K562 (cell line): Measurements from ENCODE around the gene PTP4A2. TPM values are rescaled to one million over a fixed set of nuclear protein-coding genes. Genes with fewer than 3 reads are reported as not detected.

Experiments used
- ATAC-seq: fragments of 200-7000 bp; cut with Tn5 transposase; 3 replicates; pipeline ENCODE4 v1.9.1; 2020; ENCODE audit warnings: moderate library complexity
- BruUV-seq: library from RNA; stranded (reverse); fragments of 400-500 nt; replicated peaks from 2 replicates; lab custom pipeline; 2021; lab: Mats Ljungman, UMichigan
- CTCF ChIA-PET: fragments of 300-600 bp; formaldehyde crosslinking; extraction: SDS; loops from one replicate; lab custom pipeline; 2021; ENCODE audit warnings: low intra/inter-chr PET ratio; lab: Yijun Ruan, JAX
- POLR2A ChIA-PET: fragments of 300-600, 350-650 bp; sonication (Branson Sonifier 250); formaldehyde crosslinking; extraction: SDS; loops from one replicate; lab custom pipeline; 2021; ENCODE audit warnings: antibody characterized with exemption, inconsistent platforms; lab: Yijun Ruan, JAX
- DNase-seq, 4 experiments: peaks; one replicate each; pipeline versions ENCODE4 v3.0.0 to v3.0.0-alpha.2; 2011 to 2018; ENCODE audit warnings: low spot score in 3 of 4, mixed read lengths in 3 of 4; ENCODE audit errors: extremely low read depth in 1 of 4
- FAIRE-seq: peaks from 2 replicates; lab custom pipeline; 2011; peaks lifted over from hg19 to GRCh38; lab: Jason Lieb, UNC
- H2AFZ ChIP-seq: 2 replicates; pipeline ENCODE4 v1.6.0; 2011; ENCODE audit warnings: low read depth, low read length, control low read depth, inconsistent platforms
- H3K27ac ChIP-seq: fragments of 200-600 bp; 3 replicates; pipeline ENCODE4 v1.8.0; 2011; ENCODE audit warnings: low read depth, mild to moderate bottlenecking, control low read depth, inconsistent platforms, low read length, moderate library complexity, mixed read lengths; ENCODE audit errors: extremely low read depth
- H3K27me3 ChIP-seq, 2 experiments: fragments of 300-600 bp in 1 of 2; 2 replicates in 1 of 2; 3 replicates in 1 of 2; pipeline versions ENCODE4 v1.6.0 to v1.8.0; 2011; ENCODE audit warnings: inconsistent platforms in 2 of 2, low read length in 2 of 2, mild to moderate bottlenecking in 1 of 2, mixed read lengths in 1 of 2, moderate library complexity in 1 of 2; ENCODE audit not compliant: control insufficient read depth in 2 of 2, insufficient read depth in 2 of 2
- H3K36me3 ChIP-seq: fragments of 300-600 bp; 3 replicates; pipeline ENCODE4 v1.8.0; 2011; ENCODE audit warnings: mild to moderate bottlenecking, low read length, inconsistent platforms; ENCODE audit not compliant: control insufficient read depth, insufficient read depth
- H3K4me1 ChIP-seq, 2 experiments: fragments of 200-600 bp in 1 of 2; replicated peaks in 1 of 2; 2 replicates in 1 of 2; 3 replicates in 1 of 2; pipeline versions ENCODE4 v1.5.1 to v1.8.0; 2011; ENCODE audit warnings: inconsistent platforms in 2 of 2, low read length in 2 of 2, mild to moderate bottlenecking in 1 of 2, mixed read lengths in 1 of 2, moderate library complexity in 1 of 2; ENCODE audit not compliant: control insufficient read depth in 2 of 2, insufficient read depth in 2 of 2
- H3K4me2 ChIP-seq: 2 replicates; pipeline ENCODE4 v1.6.1; 2011; ENCODE audit warnings: low read length, control low read depth, inconsistent platforms, mixed read lengths; ENCODE audit not compliant: insufficient read depth
- H3K4me3 ChIP-seq: fragments of 200-600 bp; sonication (generic), shearing (Covaris generic); 2 replicates; pipeline ENCODE4 v1.5.1; 2016; ENCODE audit warnings: control low read depth, inconsistent platforms
- H3K79me2 ChIP-seq: fragments of 200-600 bp; 3 replicates; pipeline ENCODE4 v1.8.0; 2011; ENCODE audit warnings: low read length, inconsistent platforms; ENCODE audit not compliant: control insufficient read depth, insufficient read depth
- H3K9ac ChIP-seq, 2 experiments: 2 replicates each; pipeline versions ENCODE4 v1.6.0 to v1.6.1; 2011; ENCODE audit warnings: low read depth in 2 of 2, low read length in 2 of 2, control low read depth in 1 of 2, inconsistent platforms in 1 of 2, mild to moderate bottlenecking in 1 of 2, mixed read lengths in 1 of 2; ENCODE audit not compliant: insufficient read depth in 1 of 2
- H3K9me1 ChIP-seq: one replicate; pipeline ENCODE4 v1.6.0; 2011; ENCODE audit warnings: inconsistent platforms, mild to moderate bottlenecking, low read length, moderate library complexity; ENCODE audit not compliant: control insufficient read depth, insufficient read depth
- H3K9me3 ChIP-seq: replicated peaks from 2 replicates; pipeline ENCODE4 v1.5.1; 2011; ENCODE audit warnings: low read depth, low read length, inconsistent platforms; ENCODE audit not compliant: control insufficient read depth, insufficient read depth
- H4K20me1 ChIP-seq: replicated peaks from 2 replicates; pipeline ENCODE4 v1.6.1; 2011; ENCODE audit warnings: low read length, inconsistent platforms, mixed read lengths; ENCODE audit not compliant: control insufficient read depth, insufficient read depth
- DPF2 ChIP-seq: fragments of 450-650 bp; IDR thresholded peaks from 2 replicates; pipeline ENCODE4 v1.6.1; 2016
- E2F5 ChIP-seq: sonication (generic); formaldehyde crosslinking; IDR thresholded peaks from 2 replicates; pipeline ENCODE4 v1.8.0; 2022; ENCODE audit warnings: mild to moderate bottlenecking, missing genetic modification reagents
- GATA2 ChIP-seq: sonication (generic); formaldehyde crosslinking; IDR thresholded peaks from 2 replicates; pipeline ENCODE4 v1.4.0; 2020; ENCODE audit warnings: mild to moderate bottlenecking, missing genetic modification reagents
- GATAD2A ChIP-seq: fragments of 450-650 bp; IDR thresholded peaks from 2 replicates; pipeline ENCODE4 v1.6.1; 2017
- GATAD2B ChIP-seq: fragments of 450-650 bp; IDR thresholded peaks from 2 replicates; pipeline ENCODE4 v1.6.1; 2017; ENCODE audit warnings: mild to moderate bottlenecking, borderline replicate concordance
- HDAC1 ChIP-seq, 2 experiments: fragments of 450-650 bp; IDR thresholded peaks; 2 replicates each; pipeline ENCODE4 v1.6.1; 2016 to 2017; ENCODE audit warnings: inconsistent platforms in 1 of 2, mild to moderate bottlenecking in 1 of 2, moderate library complexity in 1 of 2
- MAFK ChIP-seq: IDR thresholded peaks from 2 replicates; pipeline ENCODE4 v1.6.1; 2011; ENCODE audit warnings: low read length, improper control_type of control experiment
- MTA2 ChIP-seq: fragments of 450-650 bp; IDR thresholded peaks from 2 replicates; pipeline ENCODE4 v1.6.1; 2016; ENCODE audit warnings: low read depth
- NFATC3 ChIP-seq: fragments of 450-650 bp; IDR thresholded peaks from 2 replicates; pipeline ENCODE4 v1.6.1; 2017; ENCODE audit warnings: mild to moderate bottlenecking
- PBX2 ChIP-seq, 2 experiments: IDR thresholded peaks in 1 of 2; conservative IDR thresholded peaks in 1 of 2; 2 replicates each; pipeline ENCODE4 v1.6.1; 2016; ENCODE audit warnings: low read depth in 2 of 2, mild to moderate bottlenecking in 1 of 2, missing compliant biosample characterization in 1 of 2, missing genetic modification characterization in 1 of 2, moderate library complexity in 1 of 2
- TRIM24 ChIP-seq, 2 experiments: fragments of 450-650 bp; IDR thresholded peaks; 2 replicates each; pipeline ENCODE4 v1.6.1; 2016
- ZBTB17 ChIP-seq: fragments of 450-650 bp; formaldehyde crosslinking; IDR thresholded peaks from 2 replicates; pipeline ENCODE4 v1.4.0; 2020; ENCODE audit warnings: mild to moderate bottlenecking
- ZNF212 ChIP-seq: fragments of 450-650 bp; formaldehyde crosslinking; IDR thresholded peaks from 2 replicates; pipeline ENCODE4 v1.4.0; 2020; ENCODE audit warnings: mild to moderate bottlenecking
- WGBS: fragments of 100-300 bp; shearing (Covaris generic); methylation state at CpG from one replicate; pipeline ENCODE4 v1.1.6; 2016; ENCODE audit warnings: low coverage, mixed read lengths; ENCODE audit not compliant: insufficient coverage; ENCODE audit errors: missing lambda C conversion rate; 5-methylcytosine and 5-hydroxymethylcytosine counted together
- in situ Hi-C: fragments of 300-500 bp; cut with MboI; formaldehyde crosslinking; loops from 4 replicates; pipeline ENCODE4 v1.15.0; 2018; ENCODE audit warnings: inconsistent platforms, mixed read lengths
- intact Hi-C: fragments of 100-400 bp; cut with micrococcal nuclease; formaldehyde crosslinking; loops from 2 replicates; pipeline ENCODE4 v1.14.2; 2022
- polyA plus RNA-seq, 8 experiments: library from polyadenylated mRNA; depleted of rRNA in 4 of 8; stranded (reverse) in 5 of 8; unstranded in 3 of 8; fragments of >200 nt; fragmentation: Nextera tagmentation in 2 of 8; fragmentation: Illumina TruSeq in 1 of 8; extraction: Ambion mirVana in 2 of 8; extraction: Trizol in 1 of 8; gene quantifications; 2 replicates each; pipeline versions ENCODE4 v1.2.1 to v1.2.3, GENCODE V29; 2011 to 2014; ENCODE audit warnings: inconsistent platforms in 1 of 8, missing spikeins in 1 of 8
- total RNA-seq, 7 experiments: library from RNA; depleted of rRNA in 6 of 7; stranded (reverse); fragments of >200 nt in 6 of 7; fragmentation: Illumina TruSeq in 2 of 7; extraction: Trizol in 2 of 7; gene quantifications; 2 replicates each; pipeline versions ENCODE4 v1.2.1 to v1.2.3, GENCODE V29; 2011 to 2021; ENCODE audit warnings: low replicate concordance in 1 of 7

The PTP4A2 gene
- total and polyA plus RNA-seq, 9 of the 15 experiments (the other 6 are each of a cell fraction or from before 2014, with no cell fraction given) = 197 to 870 (median 480) TPM

- Histone ChIP-seq H3K36me3 (no peaks in the 10 kb centered on the region), H3K9me1 (no peaks in the 10 kb centered on the region), H3K27me3 (no peaks in the 10 kb centered on the region; a peak in 1 of 5 replicates), H3K27ac (no peak overlapping the region), H2AFZ (no peak overlapping the region), H3K9ac (no peak overlapping the region), H3K9me3 (no peaks in the 10 kb centered on the region), H3K79me2 (no peaks in the 10 kb centered on the region), H3K4me3 (no peak overlapping the region), H4K20me1 (no peaks in the 10 kb centered on the region), H3K4me1 (peaks cover 0 to 10% of the 10 kb centered on the region in 2 experiments; a peak in 3 of 5 replicates), H3K4me2 (no peak overlapping the region)
- no peak for TF ChIP-seq ZNF212 (CRISPR knock-in tag)
- no peak for DNase-seq
- WGBS = 59% methylated on average over 2 of the region's 2 CpGs
- ChIA-PET POLR2A (interaction anchor here (0.6 to 1.2 kb wide), 2 partner anchors 98 to 179 kb away, joined by 4 read pairs; no protein-coding TSS in a partner anchor), CTCF (no interaction called here)
- BruUV-seq = no TSS peak
- in situ Hi-C loops = no loop called here
- intact Hi-C loops = no loop called here
- no peak for ATAC-seq
- no peak for FAIRE-seq
These were observed 78.4 kb downstream of the PTP4A2 start for GRCh38 chr1:31859719-31860118.

GRCh38 chr1:31859044-31859443, 79.1 kb downstream of the PTP4A2 start:
- CTCF ChIA-PET = no interaction called here
- no peak overlapping the region for H3K4me3 ChIP-seq
- in situ Hi-C loops (no loop called here), intact Hi-C loops (no loop called here)
- no peak overlapping the region for H2AFZ ChIP-seq
- ATAC-seq = no peak
- no peaks in the 10 kb centered on the region for H3K36me3 ChIP-seq
- no peak overlapping the region for H3K9ac ChIP-seq
- H3K9me1 ChIP-seq = no peaks in the 10 kb centered on the region
- no peak overlapping the region for H3K4me2 ChIP-seq
- no peaks in the 10 kb centered on the region for H3K79me2 ChIP-seq
- H3K27me3 ChIP-seq = no peaks in the 10 kb centered on the region; a peak in 1 of 5 replicates
- no peaks in the 10 kb centered on the region for H4K20me1 ChIP-seq
- H3K4me1 ChIP-seq = peaks cover 0 to 10% of the 10 kb centered on the region in 2 experiments; a peak in 3 of 5 replicates
- WGBS = 88% methylated on average over 3 of the region's 3 CpGs
- POLR2A ChIA-PET = interaction anchor here (0.6 to 1.4 kb wide), 3 partner anchors 9 to 180 kb away, joined by 3 to 4 read pairs (median 4); no protein-coding TSS in a partner anchor
- no TSS peak for BruUV-seq
- no peak for DNase-seq
- FAIRE-seq = no peak
- no peaks in the 10 kb centered on the region for H3K9me3 ChIP-seq
- no peak overlapping the region for H3K27ac ChIP-seq
- no peak for TF ChIP-seq PBX2 (CRISPR knock-in tag; IDR thresholded peaks at IDR 0.05; ENCODE audit: low read depth)
- TF ChIP-seq PBX2 (tag; conservative IDR thresholded peaks at IDR 0.05; ENCODE audit: low read depth) = peak; percentile 31; the same call in 1 of the 2 replicates
- 0 out of 2 replicates have a peak, but pooled peaks have one; percentile 28 for TF ChIP-seq E2F5
- peak in 1 of 2 experiments; percentile 68; a peak in 1 of 4 replicates for TF ChIP-seq HDAC1 (IDR thresholded peaks at IDR 0.05)
- 0 out of 2 replicates have a peak, but pooled peaks have one; percentile 22 for TF ChIP-seq MTA2
- TF ChIP-seq TRIM24 (IDR thresholded peaks at IDR 0.05) = peak; percentile 19 to 55; a peak in 2 of 4 replicates
- TF ChIP-seq NFATC3 = no peak
- no peak for TF ChIP-seq ZBTB17 (CRISPR knock-in tag)
- peak; percentile 60; the same call in 1 of the 2 replicates for TF ChIP-seq GATAD2A
- TF ChIP-seq MAFK = no peak
- TF ChIP-seq DPF2 = peak; percentile 25; the same call in 1 of the 2 replicates
- TF ChIP-seq GATAD2B = peak; percentile 95; the same call in 1 of the 2 replicates
- peak; percentile 90 for TF ChIP-seq GATA2 (CRISPR knock-in tag)
